Heart right ventricle (tissue), 16 donors: ENCODE data around the gene KCNMB2. TPM values are rescaled to one million over a fixed set of nuclear protein-coding genes. Genes with fewer than 3 reads are reported as not detected.

ENCODE experiments used
- ATAC-seq, 8 donors: fragments of 200-7000 bp; cut with Tn5 transposase; one replicate each; pipeline ENCODE4 v1.9.1; 2020; ENCODE audit warnings: mild to moderate bottlenecking in 8 of 8, moderate library complexity in 8 of 8, moderate number of reproducible peaks in 1 of 8
- DNase-seq, 2 donors: peaks; one replicate each; pipeline ENCODE4 v3.0.0-alpha.2; 2020
- H3K27ac ChIP-seq, 10 donors: fragments of 200-600 bp; sonication (generic) in 2 of 10; one replicate each; pipeline versions ENCODE4 v1.5.0 to v1.8.0; 2020 to 2022; ENCODE audit warnings: mild to moderate bottlenecking in 3 of 10
- H3K27me3 ChIP-seq, 7 donors: fragments of 200-600 bp; one replicate each; pipeline ENCODE4 v1.8.0; 2021 to 2022; ENCODE audit warnings: mild to moderate bottlenecking in 2 of 7
- H3K36me3 ChIP-seq, 9 donors: fragments of 200-600 bp; sonication (generic) in 1 of 9; one replicate each; pipeline versions ENCODE4 v1.5.0 to v1.8.0; 2020 to 2022; ENCODE audit warnings: mild to moderate bottlenecking in 2 of 9
- H3K4me1 ChIP-seq, 9 donors: fragments of 200-600 bp; sonication (generic) in 1 of 9; one replicate each; pipeline versions ENCODE4 v1.5.0 to v1.8.0; 2020 to 2022; ENCODE audit warnings: mild to moderate bottlenecking in 4 of 9
- H3K4me3 ChIP-seq, 10 donors: fragments of 200-600 bp; sonication (generic) in 2 of 10; one replicate each; pipeline versions ENCODE4 v1.5.0 to v1.8.0; 2020 to 2022; ENCODE audit warnings: mild to moderate bottlenecking in 7 of 10, moderate library complexity in 2 of 10
- H3K9me3 ChIP-seq, 11 donors: fragments of 200-600 bp in 10 of 11; sonication (generic) in 2 of 11; one replicate each; pipeline versions ENCODE4 v1.5.0 to v1.8.0; 2013 to 2022; ENCODE audit warnings: mild to moderate bottlenecking in 2 of 11, control low read depth in 1 of 11, moderate library complexity in 1 of 11
- CTCF ChIP-seq, 9 donors: fragments of 200-600 bp; sonication (generic) in 2 of 9; IDR thresholded peaks; one replicate each; pipeline versions ENCODE4 v1.5.0 to v1.8.0; 2021 to 2022; ENCODE audit warnings: antibody characterized with exemption in 9 of 9, mild to moderate bottlenecking in 5 of 9, moderate library complexity in 1 of 9
- WGBS, 2 donors: extraction: QIAGEN DNeasy Blood & Tissue Kit; methylation state at CpG; one replicate each; pipeline ENCODE4 v1.1.7; 2013; ENCODE audit warnings: inconsistent platforms in 1 of 2; 5-methylcytosine and 5-hydroxymethylcytosine counted together
- intact Hi-C, 10 donors: fragments of 100-400 bp; cut with DNase I; formaldehyde crosslinking; loops; one replicate each; pipeline versions ENCODE4 v1.11.1 to v1.14.2; 2022
- polyA plus RNA-seq, 2 donors: library from polyadenylated mRNA; stranded (reverse); fragments of 200-250 nt; gene quantifications; one replicate each; pipeline ENCODE4 v1.2.3, GENCODE V29; 2013
- total RNA-seq, 10 donors: library from RNA; stranded (reverse); fragmentation: NEBNext Ultra II Directional in 3 of 10; extraction: Animal tissue kit (Norgen Biotek cat#: 25700) in 3 of 10; gene quantifications; one replicate each; pipeline versions ENCODE4 v1.2.1 to v1.2.4, GENCODE V29; 2021 to 2023
- donor health status: Arrhythmogenic right ventricular cardiomyopathy.
- donor health status: ischemic (EF 13 %, LVEDD 7.1; RV severe dilation, severe dysfunction).
- donor health status: healthy with polysubstance abuse.
- donor health status: DM: no; HTN: yes; CAD: no.
- donor health status: DM: no; HTN: no; CAD: no.
- donor health status: ischemic (EF 25% LVEDD 6.9; RV normal size, moderate dysfunction).
- donor health status: ischemic (EF 25% LVEDD 5.7; RV mildly dilated, moderate dysfunction).
- donor health status: healthy.
- donor health status: DM: yes; HTN: yes; CAD: no.
- donor health status: Ischemic cardiomyopathy.
- donor health status: ischemic (EF 35%, LVEDD 5.7; RV mildly dilated, moderate dysfunction).
- donor health status: nonischemic (EF 11% LVEDD 7.7; RV severe dilation, severe dysfunction).
- donor health status: DM: yes; HTN: yes; CAD: no.
- donor health status: PGD.
- donor health status: ischemic (EF 29% LVEDD 5.4; RV normal size, mild dysfunction).
- donor health status: nonischemic (EF 23%, LVEDD 6.1; RV moderate dilation, normal function).

KCNMB2 gene
- total and polyA plus RNA-seq, 12 donors: 0.55 to 9.2 (median 3.6) TPM

DNA sequence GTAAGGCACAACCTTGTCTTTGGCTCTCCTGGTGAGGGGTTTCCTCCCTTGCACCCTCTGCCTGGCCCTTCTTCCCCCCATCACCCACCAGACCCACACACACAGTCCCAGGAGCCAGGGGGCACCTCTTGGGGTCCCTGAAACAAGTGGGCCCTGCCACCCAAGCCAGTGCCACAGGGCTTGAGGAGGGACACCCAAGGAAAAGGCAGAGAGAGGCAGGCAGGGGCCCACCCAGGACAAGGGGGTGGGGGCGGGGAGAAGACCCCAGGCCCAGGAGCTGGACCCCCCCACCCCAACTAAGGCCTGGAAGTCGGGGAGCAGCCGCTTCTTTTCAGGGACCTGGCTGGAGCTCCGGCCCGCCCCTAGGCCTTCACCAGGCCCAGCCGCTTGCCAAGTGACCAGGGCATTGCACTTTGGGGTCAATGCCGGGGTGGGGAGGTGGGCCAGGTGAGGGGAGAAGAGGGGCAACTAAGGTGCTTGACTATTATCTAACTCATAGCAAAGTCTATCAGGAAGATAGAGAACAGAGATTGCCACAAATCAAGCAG, 88.9 kb downstream of the KCNMB2 start:
- no peak for DNase-seq
- no peaks in the 10 kb centered on the region for H3K9me3 ChIP-seq
- WGBS, 2 donors: 89 to 96% methylated on average over 7 of the region's 7 CpGs
- no peak overlapping the region for H3K27ac ChIP-seq
- H3K27me3 ChIP-seq: no peaks in the 10 kb centered on the region
- peak in 2 of 8 donors; percentile 34 to 50 for ATAC-seq
- no peak for TF ChIP-seq CTCF (IDR thresholded peaks at IDR 0.05)
- H3K4me1 ChIP-seq: peaks cover 0 to 8% (median 4%) of the 10 kb centered on the region in 9 donors
- no peak overlapping the region for H3K4me3 ChIP-seq
- intact Hi-C loops: no loop called here
- H3K36me3 ChIP-seq: no peaks in the 10 kb centered on the region

GRCh38 chr3:178628037-178628436, 91.8 kb downstream of the KCNMB2 start:
- Histone ChIP-seq H3K4me3 (no peak overlapping the region), H3K27me3 (no peaks in the 10 kb centered on the region), H3K4me1 (peaks cover 0 to 7% (median 3%) of the 10 kb centered on the region in 9 donors), H3K27ac (no peak overlapping the region), H3K9me3 (no peaks in the 10 kb centered on the region), H3K36me3 (no peaks in the 10 kb centered on the region)
- DNase-seq (no peak), ATAC-seq (no peak)
- no peak for TF ChIP-seq CTCF (IDR thresholded peaks at IDR 0.05)
- intact Hi-C loops: no loop called here

GRCh38 chr3:178629430-178630178, 93.4 kb downstream of the KCNMB2 start:
- H3K27me3 ChIP-seq: no peaks in the 10 kb centered on the region
- no peaks in the 10 kb centered on the region for H3K4me1 ChIP-seq
- H3K9me3 ChIP-seq: peaks cover 0 to 3% (median 0%) of the 10 kb centered on the region in 11 donors
- no peak overlapping the region for H3K4me3 ChIP-seq
- no peak for TF ChIP-seq CTCF (IDR thresholded peaks at IDR 0.05)
- ATAC-seq (no peak), DNase-seq (no peak)
- H3K27ac ChIP-seq: no peak overlapping the region
- intact Hi-C loops: no loop called here
- 94 to 98% methylated on average over 2 of the region's 2 CpGs for WGBS, 2 donors
- H3K36me3 ChIP-seq: no peaks in the 10 kb centered on the region

GRCh38 chr3:178631950-178632349, 95.7 kb downstream of the KCNMB2 start:
- Histone ChIP-seq H3K4me3 (no peak overlapping the region), H3K9me3 (peaks cover 0 to 3% (median 0%) of the 10 kb centered on the region in 11 donors), H3K27me3 (no peaks in the 10 kb centered on the region), H3K36me3 (no peaks in the 10 kb centered on the region), H3K4me1 (no peaks in the 10 kb centered on the region), H3K27ac (no peak overlapping the region)
- intact Hi-C loops: no loop called here
- ATAC-seq: no peak
- no peak for DNase-seq
- no peak for TF ChIP-seq CTCF (IDR thresholded peaks at IDR 0.05)
- 76 to 79% methylated on average over 1 of the region's 1 CpG for WGBS, 2 donors
